ENCODE results near the gene RMDN3. TPM values are rescaled to one million over a fixed set of nuclear protein-coding genes. Genes with fewer than 3 reads are reported as not detected.
A peak's percentile ranks its signal among the peaks of the same experiment; 100 is the strongest.

RMDN3 gene
- total and polyA plus RNA-seq, 2 of the 13 experiments (the other 11 are each of a cell fraction or from before 2014, with no cell fraction given) = 16.8 to 19.5 TPM

DNA sequence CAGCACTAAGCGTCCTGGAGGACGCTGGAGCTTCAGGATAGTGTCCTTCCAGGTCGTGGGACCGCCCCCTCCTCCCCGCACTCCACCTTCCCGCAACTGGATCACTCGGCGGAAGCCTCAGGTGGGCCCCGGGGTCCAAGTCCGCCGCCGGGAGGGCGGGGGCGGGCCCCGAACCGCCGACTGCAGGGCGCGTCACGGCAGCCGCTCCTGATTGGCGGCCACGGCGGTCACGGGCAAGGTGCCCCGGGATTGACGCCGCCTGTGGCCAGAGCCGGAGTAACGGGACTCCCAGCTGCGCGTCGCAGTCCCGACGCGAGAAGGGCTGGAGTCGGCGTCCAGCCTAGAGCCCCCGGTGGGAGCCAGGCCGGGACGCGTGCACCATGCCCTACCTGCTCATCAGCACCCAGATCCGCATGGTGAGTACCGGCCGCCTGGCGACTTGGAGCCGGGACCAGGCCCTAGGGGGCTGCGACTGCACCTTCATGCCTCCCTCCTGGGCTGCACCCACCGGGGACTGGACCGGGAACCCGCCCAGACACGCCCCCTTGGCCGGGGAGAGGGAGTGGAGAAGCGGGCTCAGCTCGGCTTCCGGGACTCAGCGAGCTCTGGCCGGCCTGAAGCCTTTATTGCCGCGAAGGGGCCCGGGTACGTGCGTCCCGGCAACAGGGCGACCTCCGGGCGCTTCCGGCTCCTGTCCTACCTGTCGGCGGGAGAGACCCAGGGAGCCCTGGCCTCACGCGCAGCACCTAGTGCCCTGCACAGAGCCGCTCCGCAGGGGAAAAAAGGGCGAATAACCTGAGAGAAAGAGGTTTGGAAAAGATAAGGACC is 9.0 kb upstream of the RMDN3 start, which contains the start of gene GCHFR (continued):
- TF ChIP-seq, protein P1, sequence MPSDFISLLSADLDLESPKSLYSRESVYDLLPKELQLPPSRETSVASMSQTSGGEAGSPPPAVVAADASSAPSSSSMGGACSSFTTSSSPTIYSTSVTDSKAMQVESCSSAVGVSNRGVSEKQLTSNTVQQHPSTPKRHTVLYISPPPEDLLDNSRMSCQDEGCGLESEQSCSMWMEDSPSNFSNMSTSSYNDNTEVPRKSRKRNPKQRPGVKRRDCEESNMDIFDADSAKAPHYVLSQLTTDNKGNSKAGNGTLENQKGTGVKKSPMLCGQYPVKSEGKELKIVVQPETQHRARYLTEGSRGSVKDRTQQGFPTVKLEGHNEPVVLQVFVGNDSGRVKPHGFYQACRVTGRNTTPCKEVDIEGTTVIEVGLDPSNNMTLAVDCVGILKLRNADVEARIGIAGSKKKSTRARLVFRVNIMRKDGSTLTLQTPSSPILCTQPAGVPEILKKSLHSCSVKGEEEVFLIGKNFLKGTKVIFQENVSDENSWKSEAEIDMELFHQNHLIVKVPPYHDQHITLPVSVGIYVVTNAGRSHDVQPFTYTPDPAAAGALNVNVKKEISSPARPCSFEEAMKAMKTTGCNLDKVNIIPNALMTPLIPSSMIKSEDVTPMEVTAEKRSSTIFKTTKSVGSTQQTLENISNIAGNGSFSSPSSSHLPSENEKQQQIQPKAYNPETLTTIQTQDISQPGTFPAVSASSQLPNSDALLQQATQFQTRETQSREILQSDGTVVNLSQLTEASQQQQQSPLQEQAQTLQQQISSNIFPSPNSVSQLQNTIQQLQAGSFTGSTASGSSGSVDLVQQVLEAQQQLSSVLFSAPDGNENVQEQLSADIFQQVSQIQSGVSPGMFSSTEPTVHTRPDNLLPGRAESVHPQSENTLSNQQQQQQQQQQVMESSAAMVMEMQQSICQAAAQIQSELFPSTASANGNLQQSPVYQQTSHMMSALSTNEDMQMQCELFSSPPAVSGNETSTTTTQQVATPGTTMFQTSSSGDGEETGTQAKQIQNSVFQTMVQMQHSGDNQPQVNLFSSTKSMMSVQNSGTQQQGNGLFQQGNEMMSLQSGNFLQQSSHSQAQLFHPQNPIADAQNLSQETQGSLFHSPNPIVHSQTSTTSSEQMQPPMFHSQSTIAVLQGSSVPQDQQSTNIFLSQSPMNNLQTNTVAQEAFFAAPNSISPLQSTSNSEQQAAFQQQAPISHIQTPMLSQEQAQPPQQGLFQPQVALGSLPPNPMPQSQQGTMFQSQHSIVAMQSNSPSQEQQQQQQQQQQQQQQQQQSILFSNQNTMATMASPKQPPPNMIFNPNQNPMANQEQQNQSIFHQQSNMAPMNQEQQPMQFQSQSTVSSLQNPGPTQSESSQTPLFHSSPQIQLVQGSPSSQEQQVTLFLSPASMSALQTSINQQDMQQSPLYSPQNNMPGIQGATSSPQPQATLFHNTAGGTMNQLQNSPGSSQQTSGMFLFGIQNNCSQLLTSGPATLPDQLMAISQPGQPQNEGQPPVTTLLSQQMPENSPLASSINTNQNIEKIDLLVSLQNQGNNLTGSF (CRISPR knock-in tag; IDR thresholded peaks at IDR 0.05) = 0 out of 2 replicates have a peak, but pooled peaks have one; percentile 18
- TF ChIP-seq AGO1 (IDR thresholded peaks at IDR 0.05; ENCODE audit: low read depth, low read length, poor library complexity, severe bottlenecking) (peak; percentile 63), ERF (CRISPR knock-in tag; IDR thresholded peaks at IDR 0.05) (no peak; the same call in 1 of the 2 replicates), TOPORS (CRISPR knock-in tag; IDR thresholded peaks at IDR 0.05) (peak; percentile 47), ZNF761 (CRISPR knock-in tag; conservative IDR thresholded peaks at IDR 0.05) (no peak), ZNF75D (CRISPR knock-in tag; IDR thresholded peaks at IDR 0.05; ENCODE audit: borderline replicate concordance) (0 out of 2 replicates have a peak, but pooled peaks have one; percentile 49), SNRNP70 (IDR thresholded peaks at IDR 0.05; ENCODE audit: low read depth, low read length) (no peak), KLF11 (CRISPR knock-in tag; IDR thresholded peaks at IDR 0.05) (no peak), ZNF430 (CRISPR knock-in tag; IDR thresholded peaks at IDR 0.05) (peak; percentile 97), HDAC1 (CRISPR knock-in tag; IDR thresholded peaks at IDR 0.05) (peak; percentile 76), SMAD9 (CRISPR knock-in tag; IDR thresholded peaks at IDR 0.05) (0 out of 2 replicates have a peak, but pooled peaks have one; percentile 50), HOXA9 (CRISPR knock-in tag; IDR thresholded peaks at IDR 0.05; ENCODE audit: borderline replicate concordance) (0 out of 2 replicates have a peak, but pooled peaks have one; percentile 28), ZNF121 (CRISPR knock-in tag; IDR thresholded peaks at IDR 0.05) (peak; percentile 79)
- TF ChIP-seq, protein P2, sequence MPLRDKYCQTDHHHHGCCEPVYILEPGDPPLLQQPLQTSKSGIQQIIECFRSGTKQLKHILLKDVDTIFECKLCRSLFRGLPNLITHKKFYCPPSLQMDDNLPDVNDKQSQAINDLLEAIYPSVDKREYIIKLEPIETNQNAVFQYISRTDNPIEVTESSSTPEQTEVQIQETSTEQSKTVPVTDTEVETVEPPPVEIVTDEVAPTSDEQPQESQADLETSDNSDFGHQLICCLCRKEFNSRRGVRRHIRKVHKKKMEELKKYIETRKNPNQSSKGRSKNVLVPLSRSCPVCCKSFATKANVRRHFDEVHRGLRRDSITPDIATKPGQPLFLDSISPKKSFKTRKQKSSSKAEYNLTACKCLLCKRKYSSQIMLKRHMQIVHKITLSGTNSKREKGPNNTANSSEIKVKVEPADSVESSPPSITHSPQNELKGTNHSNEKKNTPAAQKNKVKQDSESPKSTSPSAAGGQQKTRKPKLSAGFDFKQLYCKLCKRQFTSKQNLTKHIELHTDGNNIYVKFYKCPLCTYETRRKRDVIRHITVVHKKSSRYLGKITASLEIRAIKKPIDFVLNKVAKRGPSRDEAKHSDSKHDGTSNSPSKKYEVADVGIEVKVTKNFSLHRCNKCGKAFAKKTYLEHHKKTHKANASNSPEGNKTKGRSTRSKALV (CRISPR knock-in tag; IDR thresholded peaks at IDR 0.05) = peak; percentile 22; the same call in 1 of the 2 replicates
- TF ChIP-seq, protein P3, sequence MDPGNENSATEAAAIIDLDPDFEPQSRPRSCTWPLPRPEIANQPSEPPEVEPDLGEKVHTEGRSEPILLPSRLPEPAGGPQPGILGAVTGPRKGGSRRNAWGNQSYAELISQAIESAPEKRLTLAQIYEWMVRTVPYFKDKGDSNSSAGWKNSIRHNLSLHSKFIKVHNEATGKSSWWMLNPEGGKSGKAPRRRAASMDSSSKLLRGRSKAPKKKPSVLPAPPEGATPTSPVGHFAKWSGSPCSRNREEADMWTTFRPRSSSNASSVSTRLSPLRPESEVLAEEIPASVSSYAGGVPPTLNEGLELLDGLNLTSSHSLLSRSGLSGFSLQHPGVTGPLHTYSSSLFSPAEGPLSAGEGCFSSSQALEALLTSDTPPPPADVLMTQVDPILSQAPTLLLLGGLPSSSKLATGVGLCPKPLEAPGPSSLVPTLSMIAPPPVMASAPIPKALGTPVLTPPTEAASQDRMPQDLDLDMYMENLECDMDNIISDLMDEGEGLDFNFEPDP (CRISPR knock-in tag; conservative IDR thresholded peaks at IDR 0.05) = peak; percentile 93; the same call in 1 of the 2 replicates
- TF ChIP-seq, protein P4, sequence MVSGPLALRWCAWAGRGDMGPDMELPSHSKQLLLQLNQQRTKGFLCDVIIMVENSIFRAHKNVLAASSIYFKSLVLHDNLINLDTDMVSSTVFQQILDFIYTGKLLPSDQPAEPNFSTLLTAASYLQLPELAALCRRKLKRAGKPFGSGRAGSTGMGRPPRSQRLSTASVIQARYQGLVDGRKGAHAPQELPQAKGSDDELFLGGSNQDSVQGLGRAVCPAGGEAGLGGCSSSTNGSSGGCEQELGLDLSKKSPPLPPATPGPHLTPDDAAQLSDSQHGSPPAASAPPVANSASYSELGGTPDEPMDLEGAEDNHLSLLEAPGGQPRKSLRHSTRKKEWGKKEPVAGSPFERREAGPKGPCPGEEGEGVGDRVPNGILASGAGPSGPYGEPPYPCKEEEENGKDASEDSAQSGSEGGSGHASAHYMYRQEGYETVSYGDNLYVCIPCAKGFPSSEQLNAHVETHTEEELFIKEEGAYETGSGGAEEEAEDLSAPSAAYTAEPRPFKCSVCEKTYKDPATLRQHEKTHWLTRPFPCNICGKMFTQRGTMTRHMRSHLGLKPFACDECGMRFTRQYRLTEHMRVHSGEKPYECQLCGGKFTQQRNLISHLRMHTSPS (CRISPR knock-in tag; IDR thresholded peaks at IDR 0.05; ENCODE audit: low read depth) = 0 out of 2 replicates have a peak, but pooled peaks have one; percentile 7
- TF ChIP-seq, protein P5, sequence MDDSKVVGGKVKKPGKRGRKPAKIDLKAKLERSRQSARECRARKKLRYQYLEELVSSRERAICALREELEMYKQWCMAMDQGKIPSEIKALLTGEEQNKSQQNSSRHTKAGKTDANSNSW (CRISPR knock-in tag; IDR thresholded peaks at IDR 0.05; ENCODE audit: borderline replicate concordance) = peak; percentile 93; the same call in 1 of the 2 replicates

Data from HepG2 (cell line).